T-helper 9 cell (primary cell): ENCODE measurements around the gene PRKCA.
A peak's percentile ranks its signal among the peaks of the same experiment; 100 is the strongest.
"Not testable (repeated sequence)": the region's sequence is repeated elsewhere in the genome, so short reads cannot be mapped to it uniquely, and the experiment has no call there.

Experiments used
- DNase-seq: peaks from one replicate; pipeline ENCODE4 v3.0.0-alpha.2; 2020

The PRKCA gene

DNA sequence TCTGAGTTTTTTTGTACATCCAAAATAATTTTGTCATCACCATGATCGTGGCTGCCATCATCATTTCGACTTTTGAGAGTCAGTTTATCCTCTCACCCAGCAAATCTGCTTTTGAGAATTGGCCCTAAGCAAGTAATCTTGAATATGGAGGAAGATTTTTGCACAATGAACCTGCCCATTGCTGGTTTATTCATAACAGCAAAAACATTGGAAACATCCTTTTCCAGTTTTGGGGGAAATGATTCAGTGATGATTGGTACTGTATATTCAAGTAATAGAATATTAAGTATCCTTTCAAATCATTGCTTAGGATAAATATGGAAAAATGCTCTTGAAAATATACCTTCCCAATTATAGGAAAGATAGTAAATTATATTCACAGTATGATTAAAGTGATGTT is 53.1 kb downstream of the PRKCA start:
- no peak for DNase-seq

DNA sequence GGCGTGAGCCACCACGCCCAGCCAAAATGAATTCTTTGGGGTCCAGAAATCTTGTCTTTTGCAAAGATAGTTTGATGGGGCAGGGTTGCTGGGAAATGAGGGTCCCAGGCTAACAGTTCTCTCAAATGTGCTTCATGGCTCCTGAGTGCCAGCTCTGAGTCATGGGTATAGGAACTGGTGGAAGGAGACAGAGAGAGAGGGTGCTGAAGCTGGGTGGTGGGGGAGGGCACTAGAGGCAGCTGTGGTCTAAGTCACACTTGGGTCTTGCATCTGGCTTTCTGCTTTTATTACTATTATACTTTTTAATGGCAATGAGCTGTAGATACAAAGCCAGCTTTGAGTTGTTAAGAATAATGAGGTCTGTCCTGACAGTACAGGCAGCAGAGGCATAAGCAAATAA is 54.6 kb downstream of the PRKCA start:
- no peak for DNase-seq

DNA sequence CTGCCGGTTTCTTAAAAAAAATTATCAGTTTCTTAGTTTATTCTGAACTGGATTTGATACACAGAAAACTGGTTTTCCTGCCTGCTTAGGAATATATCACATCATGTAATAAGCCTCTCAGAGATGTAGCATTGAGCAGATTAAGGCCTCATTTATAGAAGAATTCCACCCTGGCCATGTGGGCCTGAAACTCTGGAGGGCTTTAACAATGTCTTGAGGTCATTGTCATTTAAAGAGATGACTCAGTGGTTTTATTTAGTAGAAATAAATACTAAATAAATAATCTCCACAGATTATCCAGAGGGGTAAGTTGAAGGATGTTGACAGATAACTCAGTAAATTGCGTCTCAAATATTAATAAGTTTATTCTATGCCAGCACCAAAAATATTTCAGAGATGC is 56.9 kb downstream of the PRKCA start:
- DNase-seq, result no peak

DNA sequence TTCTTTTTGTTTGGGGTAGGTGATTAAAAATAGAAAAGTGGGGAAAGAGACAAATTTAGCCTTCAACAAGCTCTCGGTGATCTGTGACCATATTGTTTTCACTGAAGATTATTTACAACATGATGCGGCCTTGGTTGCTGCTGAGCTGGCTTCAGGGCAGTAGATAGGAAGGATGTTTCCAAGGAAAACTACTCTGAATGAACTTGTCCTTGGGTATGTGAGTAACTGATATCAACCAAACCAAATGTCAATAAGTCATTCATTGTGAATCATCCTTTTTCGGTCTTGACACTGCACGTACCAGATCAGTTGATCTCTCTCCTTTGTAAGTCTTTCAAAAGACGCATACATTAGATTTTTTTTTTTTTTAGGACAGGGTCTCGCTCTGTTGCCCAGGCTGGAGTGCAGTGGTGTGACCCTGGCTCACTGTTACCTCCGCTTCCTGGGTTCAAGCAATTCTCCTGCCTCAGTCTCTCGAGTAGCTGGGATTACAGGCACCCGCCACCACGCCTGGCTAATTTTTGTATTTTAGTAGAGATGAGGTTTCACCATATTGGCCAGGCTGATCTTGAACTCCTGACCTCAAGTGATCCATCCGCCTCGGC is 58.6 kb downstream of the PRKCA start:
- not testable (repeated sequence) for DNase-seq

DNA sequence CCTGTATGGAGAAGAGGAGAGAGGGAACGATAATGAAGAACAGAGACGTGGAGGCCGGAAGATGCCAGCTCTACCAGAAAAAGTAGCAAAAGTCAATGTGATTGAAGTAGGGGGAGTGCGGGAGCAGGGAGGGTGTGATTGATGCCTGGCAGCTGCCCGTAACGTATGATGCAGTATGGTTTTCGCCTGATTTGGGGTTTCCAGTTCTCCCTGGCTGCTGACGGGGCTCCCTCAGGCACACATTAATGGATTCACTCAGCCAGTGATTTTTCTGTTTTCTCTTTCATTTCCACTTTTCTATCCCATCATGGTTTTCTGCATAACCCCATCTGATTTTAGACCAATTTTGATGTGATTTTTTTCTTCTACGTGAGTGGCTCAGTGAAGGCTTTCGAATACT is 62.1 kb downstream of the PRKCA start:
- DNase-seq, result no peak

DNA sequence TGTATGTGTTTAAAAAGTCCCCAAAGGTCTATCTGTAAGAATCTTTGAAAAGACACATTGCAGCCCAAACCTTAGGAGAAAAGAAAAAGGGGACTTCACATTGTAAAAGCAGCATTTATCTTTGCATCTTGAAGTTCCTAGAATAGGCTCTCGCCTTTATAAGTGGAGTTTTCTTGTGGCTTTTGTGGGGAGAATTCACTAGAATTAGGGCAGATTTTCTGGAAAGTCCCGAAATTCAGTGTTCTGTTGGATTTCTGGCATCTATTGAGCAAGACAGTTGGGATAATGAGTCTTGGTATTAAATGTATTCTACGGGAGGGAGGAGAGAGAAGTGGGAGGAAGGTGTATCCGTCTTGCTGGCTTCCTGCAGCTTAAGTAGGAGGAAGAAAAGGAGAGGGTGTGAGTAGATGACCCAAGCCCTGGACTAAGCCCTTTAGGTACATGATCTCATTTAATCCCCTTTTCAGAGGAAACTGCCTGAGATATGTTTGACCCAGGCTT is 62.6 kb downstream of the PRKCA start:
- DNase-seq, result no peak

DNA sequence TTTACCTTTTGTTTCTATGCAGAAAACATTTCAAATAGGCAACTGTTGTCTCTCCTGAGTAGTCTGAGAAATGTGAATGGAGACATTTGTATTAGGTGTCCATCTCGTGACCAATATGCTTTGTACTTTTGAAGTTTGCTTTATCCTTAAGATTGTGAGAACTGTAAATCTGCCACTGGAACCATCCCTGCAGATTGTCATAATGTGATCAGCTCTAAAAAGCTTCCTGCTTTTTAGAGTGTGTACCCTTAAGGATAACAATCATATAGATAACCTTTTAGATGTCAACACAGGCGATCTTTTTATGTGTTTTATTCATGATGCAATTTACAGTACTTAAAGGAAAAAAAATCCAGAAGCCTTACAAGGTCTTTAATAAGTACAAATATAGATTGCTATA is 63.5 kb downstream of the PRKCA start:
- no peak for DNase-seq

DNA sequence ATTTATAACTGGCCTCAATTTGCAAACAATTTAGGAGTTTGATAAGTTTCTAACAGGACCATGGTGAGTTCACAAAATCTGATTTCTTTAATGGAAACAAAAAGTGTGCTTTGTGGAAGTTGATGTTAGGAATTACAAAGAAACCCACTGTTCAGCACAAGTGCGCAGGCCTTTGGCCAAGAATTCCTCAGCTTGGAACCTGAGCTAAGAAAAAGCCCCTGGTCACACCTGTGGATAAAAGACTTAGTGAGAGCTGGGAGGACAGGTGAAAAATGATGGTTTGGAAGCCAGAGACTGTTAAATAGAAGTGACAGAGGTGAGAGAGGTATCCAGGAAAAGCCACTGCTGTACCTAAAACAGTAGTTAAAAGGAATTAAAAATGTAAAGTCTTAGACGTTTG is 64.7 kb downstream of the PRKCA start:
- no peak for DNase-seq

DNA sequence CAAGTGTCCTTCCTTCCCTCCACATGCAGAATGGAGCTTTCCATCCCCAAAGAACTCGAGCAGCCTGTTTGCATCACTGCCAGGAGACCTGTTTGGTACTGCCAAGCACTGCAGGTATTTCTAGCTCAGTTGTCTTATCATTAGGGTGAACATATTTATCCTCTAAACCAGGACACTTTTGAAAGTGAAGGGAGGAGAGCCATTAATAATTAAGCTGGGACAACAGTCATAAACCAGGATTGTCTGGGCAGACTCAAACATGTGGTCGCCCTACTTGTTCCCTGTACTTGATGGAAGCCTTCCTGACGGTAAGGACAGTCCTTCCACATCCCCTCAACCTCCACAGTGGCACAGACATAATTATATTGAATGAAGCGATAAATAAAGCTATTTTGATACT is 67.4 kb downstream of the PRKCA start:
- DNase-seq, result no peak

DNA sequence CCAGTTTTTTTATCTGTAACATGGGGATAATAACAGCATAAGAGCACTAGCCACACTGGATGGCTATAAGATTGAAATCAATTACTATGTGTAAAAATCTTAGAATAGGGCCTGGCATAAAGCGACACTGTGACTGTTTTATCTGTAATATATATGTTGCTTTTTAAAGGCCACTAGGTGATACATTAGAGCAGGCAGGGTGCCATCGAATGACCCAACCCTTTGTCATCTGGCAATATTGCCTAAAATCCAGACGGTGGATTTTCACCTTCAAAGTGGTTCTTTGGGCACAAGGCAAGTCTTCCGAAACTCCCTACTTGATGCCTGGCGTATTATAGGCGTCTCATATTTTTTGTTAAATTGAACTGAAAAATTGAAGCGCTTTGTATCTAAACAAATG is 69.1 kb downstream of the PRKCA start:
- no peak for DNase-seq

DNA sequence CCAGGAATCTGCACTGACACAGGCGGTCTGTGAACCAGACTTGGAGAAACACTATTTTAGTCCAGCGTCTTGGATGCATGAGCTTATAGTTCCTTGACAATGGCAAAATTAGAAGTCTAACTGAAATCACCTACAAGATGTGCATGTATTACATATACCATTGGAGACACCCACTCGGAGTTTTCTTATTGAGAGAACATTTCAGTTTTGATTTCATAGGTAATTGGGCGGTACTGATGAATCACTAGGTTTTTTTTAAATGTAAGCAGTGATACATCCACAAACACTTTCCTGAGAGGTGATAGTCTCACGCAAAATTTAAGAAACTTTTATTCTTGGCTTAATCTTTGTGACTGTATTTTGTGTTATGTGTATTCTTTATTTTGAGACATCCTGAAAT is 69.8 kb downstream of the PRKCA start:
- DNase-seq, result no peak

DNA sequence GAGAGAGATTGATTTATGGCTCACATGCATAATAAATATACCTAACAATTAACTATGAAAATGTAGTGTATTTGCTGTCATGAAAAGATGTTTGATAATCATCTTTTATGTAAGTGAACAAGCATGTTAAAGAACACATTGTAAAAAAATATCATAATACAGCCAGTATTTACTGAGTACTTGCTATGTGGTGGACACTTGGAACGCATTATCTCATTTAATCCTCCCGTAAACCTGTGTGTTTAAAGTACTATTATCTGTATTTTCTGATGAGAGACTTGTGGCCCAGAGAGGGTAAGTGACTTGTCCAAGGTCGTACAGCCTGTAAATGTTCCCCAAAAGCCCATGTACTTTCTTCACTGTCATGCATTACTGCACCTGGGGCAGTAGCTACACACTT is 70.7 kb downstream of the PRKCA start:
- no peak for DNase-seq

DNA sequence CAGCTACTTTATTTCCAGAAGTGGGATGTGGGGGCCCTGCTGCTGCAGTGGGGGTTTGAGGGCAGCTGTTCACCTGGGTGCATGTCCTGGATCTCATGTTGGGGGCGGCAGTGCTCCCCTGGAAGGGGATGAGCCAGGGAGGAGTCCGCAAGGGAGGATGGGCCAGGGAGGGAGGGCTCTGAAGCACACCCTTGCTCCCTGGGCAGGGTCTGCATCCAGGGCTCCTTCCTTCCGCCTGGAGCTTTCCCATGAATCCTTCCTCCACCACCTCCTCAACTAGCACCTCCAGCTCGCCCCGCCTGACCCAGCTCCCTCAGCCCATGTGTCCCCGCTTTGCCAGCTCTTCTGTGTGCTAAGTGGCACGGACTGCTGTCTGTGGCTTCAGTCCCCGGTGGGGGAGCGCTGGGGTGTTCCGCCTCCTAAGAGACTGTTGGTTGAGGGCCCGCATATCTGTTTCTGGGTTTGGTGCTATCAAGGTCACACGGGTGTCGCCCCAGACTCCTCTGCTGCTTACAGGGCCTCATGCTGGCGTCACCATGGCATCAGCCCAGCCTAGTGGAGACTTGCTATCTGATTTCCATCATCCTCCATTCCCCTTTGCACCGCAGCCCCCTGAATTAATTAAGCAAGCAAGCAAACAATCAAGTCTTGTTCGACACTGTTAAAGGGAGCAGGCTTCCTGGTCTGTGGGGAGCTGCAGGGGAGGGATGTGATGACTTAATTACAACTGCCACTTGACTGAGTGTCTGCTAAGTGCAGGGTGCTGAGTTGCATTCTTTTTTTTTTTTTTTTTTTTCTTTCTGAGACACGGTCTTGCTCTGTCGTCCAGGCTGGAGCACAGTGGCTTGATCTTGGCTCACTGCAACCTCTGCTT is 71.8 kb downstream of the PRKCA start:
- DNase-seq, result peak; percentile 24

DNA sequence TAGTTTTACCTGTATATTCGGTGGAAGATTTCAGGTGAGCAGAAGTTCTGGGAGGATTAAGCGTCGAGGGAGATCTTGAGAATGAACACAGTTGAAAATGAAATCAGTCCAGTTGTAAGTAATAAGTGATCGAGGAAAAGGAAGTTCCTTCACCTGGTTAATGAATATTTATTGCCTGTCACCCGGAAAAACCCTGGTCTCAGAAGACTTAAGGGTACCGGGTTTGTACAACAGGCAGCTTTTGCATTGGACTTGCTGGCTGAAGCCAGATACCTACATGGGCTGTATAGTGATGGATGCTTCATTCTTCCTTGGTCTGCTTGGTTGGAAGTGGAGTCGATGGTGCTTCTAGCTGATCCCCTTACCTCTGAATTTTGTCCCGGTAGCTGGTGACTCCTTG is 72.7 kb downstream of the PRKCA start:
- DNase-seq, result no peak

DNA sequence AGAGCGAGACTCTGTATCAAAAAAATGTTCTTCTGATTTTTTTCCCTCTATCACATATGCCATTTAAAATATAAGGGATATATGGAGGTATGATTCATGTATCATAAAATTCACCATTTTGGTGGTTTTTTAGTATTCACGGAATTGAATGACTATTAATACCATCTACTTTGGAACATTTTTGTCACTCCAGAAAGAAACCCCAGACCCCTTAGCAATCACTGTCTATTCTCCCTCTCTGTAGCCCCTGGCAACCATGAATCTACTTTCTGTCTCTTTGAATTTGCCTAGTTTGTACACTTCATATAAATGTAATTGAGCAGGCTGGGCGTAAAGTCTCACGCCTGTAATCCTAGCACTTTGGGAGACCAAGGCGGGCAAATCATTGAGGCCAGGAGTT is 75.9 kb downstream of the PRKCA start:
- DNase-seq, result no peak

DNA sequence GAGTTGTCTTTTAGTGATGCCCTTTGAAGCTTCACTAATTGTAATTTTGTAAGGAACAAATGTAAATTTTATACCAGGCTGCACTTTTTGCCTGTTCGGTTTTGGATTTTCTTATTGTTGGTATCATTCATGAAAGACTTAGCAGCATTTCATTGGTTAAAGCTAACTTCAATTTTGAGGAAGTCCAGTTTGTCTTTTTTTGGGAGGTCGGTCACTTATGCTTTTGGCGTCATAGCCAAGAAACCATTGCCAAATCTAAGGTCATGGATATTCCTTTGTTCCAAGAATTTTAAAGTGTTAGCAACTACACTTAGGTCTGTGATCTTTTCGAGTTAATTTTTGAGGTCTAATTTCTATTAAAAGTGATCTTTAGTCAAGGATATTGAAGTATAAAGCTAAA is 77.1 kb downstream of the PRKCA start:
- no peak for DNase-seq

DNA sequence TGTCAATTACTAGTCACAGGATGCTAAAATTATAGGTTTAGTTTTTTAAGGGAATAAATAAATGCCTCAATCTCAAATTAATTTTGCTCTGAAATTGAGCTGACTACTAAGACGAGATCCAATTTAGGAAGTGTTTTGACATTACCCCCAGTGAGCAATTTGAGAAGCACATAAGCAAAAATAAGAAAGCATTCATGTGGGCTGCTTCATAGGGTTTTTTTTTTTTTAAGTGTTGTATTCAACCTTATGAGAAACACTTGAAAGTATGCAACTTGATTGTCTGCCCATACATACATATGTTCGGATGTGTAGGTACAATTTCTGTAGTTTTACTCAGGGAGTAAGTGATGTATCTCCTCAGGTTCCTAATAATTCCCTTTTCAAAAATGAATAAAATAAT is 77.6 kb downstream of the PRKCA start:
- DNase-seq, result no peak

DNA sequence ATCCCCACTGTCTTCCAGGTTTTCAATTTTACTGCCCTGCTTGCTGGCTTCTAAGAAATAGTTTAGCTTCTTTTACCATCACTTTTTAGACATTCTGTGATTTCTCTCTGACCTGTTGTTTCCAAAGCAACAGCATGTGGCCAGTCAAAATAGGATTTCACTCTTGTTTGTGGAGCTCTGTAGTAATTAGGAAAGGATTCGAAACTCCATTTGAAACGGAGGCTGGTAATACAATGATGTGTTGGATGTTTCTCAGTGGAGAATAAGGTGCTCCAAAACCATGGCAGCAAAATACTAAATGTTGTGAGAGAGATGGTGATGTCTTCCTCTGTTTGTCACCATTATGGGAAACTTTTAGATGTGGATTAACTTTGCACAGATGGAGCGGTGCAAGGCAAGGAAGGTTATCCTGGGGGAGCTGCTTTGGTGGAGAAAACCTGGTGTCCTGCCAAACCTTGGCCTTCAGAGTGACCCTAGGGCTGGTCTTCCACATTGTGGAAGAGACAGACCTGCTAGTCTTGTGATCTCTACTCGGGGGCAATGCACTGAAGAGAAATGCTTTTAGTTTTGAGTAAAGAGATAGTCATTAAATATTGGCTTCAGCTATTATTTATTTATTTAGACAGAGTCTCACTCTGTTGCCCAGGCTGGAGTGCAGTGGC is 79.4 kb downstream of the PRKCA start:
- no peak for DNase-seq

DNA sequence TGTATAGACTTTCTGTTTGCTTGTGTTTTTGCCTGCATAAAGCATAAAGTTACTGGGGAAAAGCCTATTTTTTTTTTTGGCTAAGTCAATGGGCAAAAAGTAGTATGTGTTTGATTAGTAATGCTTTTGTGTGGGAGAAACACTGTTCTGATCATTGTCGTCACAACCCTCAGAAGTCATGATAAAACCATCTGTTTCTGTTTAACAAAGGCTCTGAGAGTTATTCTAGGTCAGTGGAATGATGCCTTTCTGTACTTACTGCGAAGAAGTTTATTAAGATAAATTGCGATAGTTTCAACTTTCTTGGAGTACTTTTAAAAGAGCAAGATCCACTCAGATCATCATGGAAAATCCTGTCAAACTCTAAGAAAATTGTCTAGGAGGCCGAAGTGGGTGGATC is 80.9 kb downstream of the PRKCA start:
- no peak for DNase-seq

DNA sequence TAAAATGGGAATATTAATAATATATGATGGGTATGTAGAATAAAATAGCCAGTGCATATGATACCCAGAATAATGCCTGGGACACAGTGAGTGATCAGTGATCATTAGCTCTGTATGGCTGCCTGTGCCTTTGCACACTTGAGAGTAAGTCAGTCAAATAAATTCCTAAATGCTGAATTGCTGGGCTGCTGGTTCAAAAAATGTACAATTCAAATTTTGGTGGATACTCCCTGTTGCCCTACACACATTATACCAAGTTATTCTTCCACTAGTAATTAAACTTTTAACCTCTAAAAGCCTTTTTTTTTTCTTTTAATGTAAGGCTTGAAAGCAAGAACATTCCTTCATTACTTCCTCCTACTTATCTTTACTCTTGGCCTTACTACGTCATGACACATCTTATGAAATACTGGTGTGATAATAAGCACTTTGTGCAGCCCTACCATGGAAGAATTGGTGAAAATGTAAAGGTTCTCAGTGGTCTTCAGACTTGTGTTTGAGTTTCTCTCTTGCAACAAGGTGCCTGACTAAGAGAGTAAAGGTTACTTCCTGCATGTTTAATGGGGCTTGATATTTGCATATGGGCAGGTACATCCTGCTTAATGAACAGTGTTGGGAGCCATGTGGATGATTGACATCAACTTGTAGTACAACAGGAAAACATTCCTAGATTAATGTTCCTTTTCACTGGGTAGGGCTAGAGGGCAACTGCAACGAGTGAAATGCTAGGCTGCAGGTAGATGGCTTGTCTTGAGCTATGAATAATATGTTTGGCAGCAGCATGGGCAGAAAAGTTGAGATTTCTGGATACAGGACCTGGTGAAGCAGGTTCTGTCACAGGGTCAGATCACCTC is 84.3 kb downstream of the PRKCA start:
- DNase-seq, result no peak

DNA sequence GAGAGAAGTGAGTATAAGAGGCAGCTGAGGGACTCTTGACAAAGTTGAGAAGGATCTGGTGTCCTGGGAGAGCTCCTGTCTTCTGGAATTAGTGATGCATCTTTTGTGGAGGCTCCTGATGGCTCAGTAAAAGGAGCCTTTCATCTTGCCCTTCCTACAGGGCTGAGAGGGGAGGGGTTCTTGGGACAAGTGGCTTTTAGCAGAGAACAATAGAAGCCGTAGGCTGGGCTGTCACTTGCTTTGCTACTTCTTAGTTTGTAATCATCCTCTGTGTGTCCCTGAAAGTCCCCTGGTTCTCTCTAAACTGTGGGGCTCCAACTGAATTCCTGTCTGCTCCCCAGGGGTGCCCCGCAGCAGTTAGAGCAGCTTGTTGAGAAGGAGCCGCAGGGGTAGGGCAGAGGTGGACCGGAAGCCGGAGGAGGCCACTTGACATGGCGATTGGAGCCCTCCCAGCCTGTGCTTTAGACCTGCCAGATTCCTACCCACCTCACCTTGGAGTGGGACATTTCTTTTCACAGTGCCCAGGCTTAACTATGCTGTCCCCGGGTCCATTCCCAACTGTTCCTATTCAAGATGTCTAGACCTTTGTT is 85.1 kb downstream of the PRKCA start:
- DNase-seq, result no peak

DNA sequence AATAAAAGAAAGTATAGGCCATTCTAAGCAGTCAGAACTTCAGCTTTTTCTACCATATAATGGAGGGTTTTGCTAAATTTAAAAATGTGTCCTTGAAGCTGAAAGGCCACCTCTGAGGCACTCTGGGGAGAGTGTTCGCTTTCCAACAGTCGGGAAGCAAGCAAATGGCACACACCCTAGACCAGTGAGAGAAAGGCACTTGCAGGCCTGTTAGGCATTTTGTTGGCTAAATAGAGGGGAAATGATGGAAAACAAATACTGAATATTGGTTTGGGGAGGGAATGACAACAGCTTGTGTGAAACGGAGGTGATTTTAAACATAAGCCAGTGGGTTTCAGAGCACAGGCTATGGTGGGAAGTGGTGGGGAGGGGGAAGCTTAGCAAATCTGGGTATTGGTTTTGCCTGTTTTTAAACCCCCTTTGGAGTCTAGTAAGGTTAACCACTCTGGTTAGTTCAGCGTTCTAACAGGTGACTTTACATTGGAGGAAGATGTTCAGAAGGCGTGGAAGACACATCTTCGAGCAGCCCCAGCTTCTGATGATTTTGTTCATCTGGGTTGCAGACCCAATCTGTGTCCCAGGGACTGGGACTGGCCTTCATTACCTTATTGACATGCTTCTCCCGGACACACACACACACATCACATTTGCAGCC is 90.5 kb downstream of the PRKCA start:
- DNase-seq, result no peak
